HL-60 (cell line): ENCODE results near the gene KYNU.
A peak's percentile ranks its signal among the peaks of the same experiment; 100 is the strongest.

Experiments
- DNase-seq, 2 experiments: peaks; one replicate each; pipeline ENCODE4 v3.0.0-alpha.2; 2010 to 2020; ENCODE audit warnings: low read depth in 1 of 2, low spot score in 1 of 2
- H3K27ac ChIP-seq: fragments of 250-450 bp; sonication (Bioruptor Pico); replicated peaks from 2 replicates; pipeline ENCODE4 v1.5.1; 2020; ENCODE audit warnings: mild to moderate bottlenecking, moderate library complexity
- H3K27me3 ChIP-seq: fragments of 250-450 bp; sonication (Bioruptor Pico); 2 replicates; pipeline ENCODE4 v1.5.1; 2021; ENCODE audit warnings: mild to moderate bottlenecking, moderate library complexity; ENCODE audit not compliant: insufficient read depth, poor library complexity, severe bottlenecking
- H3K4me3 ChIP-seq: replicated peaks from 2 replicates; pipeline ENCODE4 v1.5.1; 2011; ENCODE audit warnings: mild to moderate bottlenecking, control low read depth, low read length; ENCODE audit not compliant: insufficient read depth
- CTCF ChIP-seq: IDR thresholded peaks from one replicate; pipeline ENCODE4 v1.5.1; 2011; ENCODE audit warnings: low read length, control low read depth, inconsistent platforms; ENCODE audit not compliant: insufficient read depth
- GABPA ChIP-seq: IDR thresholded peaks from 2 replicates; pipeline ENCODE4 v1.6.1; 2012; ENCODE audit warnings: low read depth
- POLR2AphosphoS5 ChIP-seq: IDR thresholded peaks from 2 replicates; pipeline ENCODE4 v1.6.1; 2012; ENCODE audit warnings: low read depth
- SPI1 ChIP-seq: IDR thresholded peaks from 2 replicates; pipeline ENCODE4 v1.6.1; 2012; ENCODE audit warnings: low read depth, mild to moderate bottlenecking, borderline replicate concordance
- TF ChIP-seq, protein P1 (sequence below): IDR thresholded peaks from 2 replicates; pipeline ENCODE4 v1.6.1; 2012; ENCODE audit warnings: low read depth; ENCODE audit not compliant: insufficient replicate concordance

KYNU gene

DNA sequence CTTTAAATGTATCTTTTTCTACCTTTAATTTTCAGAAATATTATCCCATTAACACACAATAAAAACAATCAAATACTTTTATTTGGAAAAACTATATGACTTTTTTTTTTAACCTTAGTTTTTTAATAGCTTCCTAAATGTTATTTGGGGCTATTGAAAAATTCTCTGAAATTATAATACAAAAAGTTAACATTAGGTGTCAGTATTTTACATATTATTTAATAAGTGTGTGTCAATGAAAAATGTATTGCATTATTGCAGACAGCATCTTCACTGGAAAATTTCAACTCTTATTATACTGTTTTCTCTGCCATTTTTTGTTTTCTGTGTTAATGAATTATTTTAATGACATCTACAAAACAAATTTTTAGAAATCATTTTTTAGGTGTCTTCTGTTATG lies 200.6 kb downstream of the KYNU start:
- Histone ChIP-seq H3K4me3 (no peak overlapping the region), H3K27me3 (no peaks in the 10 kb centered on the region), H3K27ac (no peak overlapping the region)
- DNase-seq: no peak
- TF ChIP-seq CTCF (no peak), GABPA (no peak), SPI1 (no peak), POLR2AphosphoS5 (no peak)
- TF ChIP-seq, protein P1, sequence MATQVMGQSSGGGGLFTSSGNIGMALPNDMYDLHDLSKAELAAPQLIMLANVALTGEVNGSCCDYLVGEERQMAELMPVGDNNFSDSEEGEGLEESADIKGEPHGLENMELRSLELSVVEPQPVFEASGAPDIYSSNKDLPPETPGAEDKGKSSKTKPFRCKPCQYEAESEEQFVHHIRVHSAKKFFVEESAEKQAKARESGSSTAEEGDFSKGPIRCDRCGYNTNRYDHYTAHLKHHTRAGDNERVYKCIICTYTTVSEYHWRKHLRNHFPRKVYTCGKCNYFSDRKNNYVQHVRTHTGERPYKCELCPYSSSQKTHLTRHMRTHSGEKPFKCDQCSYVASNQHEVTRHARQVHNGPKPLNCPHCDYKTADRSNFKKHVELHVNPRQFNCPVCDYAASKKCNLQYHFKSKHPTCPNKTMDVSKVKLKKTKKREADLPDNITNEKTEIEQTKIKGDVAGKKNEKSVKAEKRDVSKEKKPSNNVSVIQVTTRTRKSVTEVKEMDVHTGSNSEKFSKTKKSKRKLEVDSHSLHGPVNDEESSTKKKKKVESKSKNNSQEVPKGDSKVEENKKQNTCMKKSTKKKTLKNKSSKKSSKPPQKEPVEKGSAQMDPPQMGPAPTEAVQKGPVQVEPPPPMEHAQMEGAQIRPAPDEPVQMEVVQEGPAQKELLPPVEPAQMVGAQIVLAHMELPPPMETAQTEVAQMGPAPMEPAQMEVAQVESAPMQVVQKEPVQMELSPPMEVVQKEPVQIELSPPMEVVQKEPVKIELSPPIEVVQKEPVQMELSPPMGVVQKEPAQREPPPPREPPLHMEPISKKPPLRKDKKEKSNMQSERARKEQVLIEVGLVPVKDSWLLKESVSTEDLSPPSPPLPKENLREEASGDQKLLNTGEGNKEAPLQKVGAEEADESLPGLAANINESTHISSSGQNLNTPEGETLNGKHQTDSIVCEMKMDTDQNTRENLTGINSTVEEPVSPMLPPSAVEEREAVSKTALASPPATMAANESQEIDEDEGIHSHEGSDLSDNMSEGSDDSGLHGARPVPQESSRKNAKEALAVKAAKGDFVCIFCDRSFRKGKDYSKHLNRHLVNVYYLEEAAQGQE: no peak

DNA sequence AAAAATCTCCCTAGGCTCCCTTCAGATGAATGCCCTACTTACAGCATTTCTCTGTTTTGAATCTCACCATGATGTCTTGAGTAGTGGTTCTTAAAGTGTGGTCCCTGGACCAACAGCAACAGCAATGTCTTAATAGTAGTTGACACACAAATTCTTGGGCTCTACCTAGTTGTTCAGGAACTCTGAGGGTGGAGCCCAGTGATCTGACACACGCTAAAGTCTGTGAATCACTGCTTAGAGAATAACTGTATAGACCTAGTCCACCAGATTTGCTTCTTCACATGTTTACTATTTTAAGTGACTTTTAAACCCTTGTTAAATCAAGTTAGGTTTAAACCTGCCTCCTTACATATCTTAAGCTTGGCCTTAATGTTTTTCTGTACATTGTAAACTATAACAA lies 204.2 kb downstream of the KYNU start:
- no peak overlapping the region for H3K27ac ChIP-seq
- TF ChIP-seq POLR2AphosphoS5: no peak
- TF ChIP-seq GABPA: no peak
- TF ChIP-seq CTCF: no peak
- TF ChIP-seq, protein P1: no peak
- no peak for TF ChIP-seq SPI1
- DNase-seq: no peak
- H3K27me3 ChIP-seq: no peaks in the 10 kb centered on the region
- H3K4me3 ChIP-seq: no peak overlapping the region

GRCh38 chr2:143083636-143084035 lies 206.2 kb downstream of the KYNU start:
- TF ChIP-seq SPI1: peak; percentile 67
- no peak for TF ChIP-seq CTCF
- H3K4me3 ChIP-seq: no peak overlapping the region
- DNase-seq: peak in 1 of 2 experiments; percentile 24
- H3K27ac ChIP-seq: no peak overlapping the region
- H3K27me3 ChIP-seq: no peaks in the 10 kb centered on the region

DNA sequence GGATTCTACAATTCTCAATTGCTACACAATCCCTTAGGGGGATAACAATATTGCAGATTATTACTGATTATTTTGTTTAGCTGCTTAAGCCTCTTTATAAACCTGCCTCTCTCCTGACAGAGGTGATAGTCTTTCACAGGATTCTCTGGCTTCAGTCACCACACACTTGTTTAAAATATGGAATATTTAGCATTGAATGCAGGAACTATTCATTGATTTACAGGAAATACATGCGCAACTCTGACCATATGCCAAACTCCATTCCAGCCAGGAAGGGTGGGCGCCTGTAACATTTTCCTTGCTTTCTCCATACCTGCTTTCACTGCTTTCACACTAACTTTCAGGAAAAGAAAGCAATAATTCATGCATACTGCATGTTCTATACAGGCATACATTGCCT lies 207.0 kb downstream of the KYNU start:
- DNase-seq: no peak
- TF ChIP-seq SPI1 (no peak), GABPA (no peak), POLR2AphosphoS5 (no peak), CTCF (no peak)
- TF ChIP-seq, protein P1: no peak
- H3K27me3 ChIP-seq: no peaks in the 10 kb centered on the region
- no peak overlapping the region for H3K4me3 ChIP-seq
- H3K27ac ChIP-seq: no peak overlapping the region
